CD4-positive, alpha-beta T cell treated with Interferon gamma for 1 hour (primary cell): ENCODE results near the gene MELTF.
A peak's percentile ranks its signal among the peaks of the same experiment; 100 is the strongest.
"Not testable (repeated sequence)": the region's sequence is repeated elsewhere in the genome, so short reads cannot be mapped to it uniquely, and the experiment has no call there.

Experiments used
- DNase-seq: peaks from one replicate; pipeline ENCODE4 v3.0.0-alpha.2; 2020

Gene MELTF

GRCh38 chr3:197029511-197030167, at the start of gene MELTF:
MELTF (minus strand) TSS chr3:197029817; CDS start chr3:197029702, 115 bp downstream.
- DNase-seq, result peak; percentile 62

DNA sequence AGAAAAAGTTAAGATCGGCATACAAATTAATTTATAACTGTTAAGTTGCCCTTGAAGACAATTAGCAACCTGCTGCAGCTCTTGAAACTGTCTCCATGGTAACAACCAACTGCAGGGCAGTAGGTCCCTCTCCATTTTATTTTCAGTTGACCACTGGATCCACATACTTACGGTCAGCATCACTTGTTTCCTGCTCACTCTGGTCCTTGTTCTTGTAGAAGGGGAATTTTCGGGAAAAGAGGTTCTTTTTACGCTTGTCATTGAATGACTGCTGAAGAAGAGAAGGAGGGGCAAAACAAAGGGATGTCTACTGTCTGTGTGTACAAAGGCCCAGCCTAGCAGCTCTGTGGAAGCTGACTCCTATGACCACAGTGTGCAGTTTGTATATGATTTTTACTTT, 46.8 kb upstream of the MELTF start:
- DNase-seq, result no peak

DNA sequence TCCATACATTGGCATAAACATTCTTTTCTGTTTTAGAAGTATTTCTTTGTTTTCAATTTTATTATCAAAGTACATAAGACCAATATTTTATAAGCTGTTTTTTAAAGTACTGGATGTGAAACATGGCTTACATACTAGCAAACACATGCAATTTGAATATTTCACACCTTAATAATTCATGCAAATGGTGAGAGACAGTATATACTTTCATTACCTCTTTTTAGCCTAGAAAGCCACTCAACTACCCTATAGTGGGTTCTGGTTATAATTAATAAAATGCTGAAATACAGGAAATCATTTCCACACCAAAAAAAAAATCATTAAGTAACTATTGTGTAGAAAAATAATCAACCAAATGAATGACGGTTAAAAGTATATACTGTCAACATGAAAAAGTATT, 38.5 kb upstream of the MELTF start:
- no peak for DNase-seq

DNA sequence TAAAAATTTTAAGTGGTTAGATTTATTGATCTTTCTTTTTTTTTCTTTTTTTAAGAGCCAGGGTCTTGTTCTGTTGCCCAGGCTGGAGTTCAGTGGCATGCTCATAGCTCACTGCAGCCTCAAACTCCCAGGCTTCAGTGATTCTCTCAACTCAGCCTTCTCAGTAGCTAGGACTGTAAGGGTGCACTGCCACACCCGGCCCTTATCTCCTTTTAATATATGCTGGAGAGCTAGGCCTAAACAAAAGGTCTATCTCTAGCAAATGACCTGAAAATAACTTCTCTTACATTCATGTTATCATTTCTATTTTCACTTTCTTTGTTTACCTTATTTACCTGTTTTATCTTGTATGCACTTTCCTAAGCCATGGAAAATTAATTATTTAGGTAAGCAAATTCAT, 35.2 kb upstream of the MELTF start:
- DNase-seq, result no peak

GRCh38 chr3:197062446-197062845, 32.8 kb upstream of the MELTF start:
- DNase-seq, result no peak

GRCh38 chr3:197051637-197052036, 22.0 kb upstream of the MELTF start:
- not testable (repeated sequence) for DNase-seq

DNA sequence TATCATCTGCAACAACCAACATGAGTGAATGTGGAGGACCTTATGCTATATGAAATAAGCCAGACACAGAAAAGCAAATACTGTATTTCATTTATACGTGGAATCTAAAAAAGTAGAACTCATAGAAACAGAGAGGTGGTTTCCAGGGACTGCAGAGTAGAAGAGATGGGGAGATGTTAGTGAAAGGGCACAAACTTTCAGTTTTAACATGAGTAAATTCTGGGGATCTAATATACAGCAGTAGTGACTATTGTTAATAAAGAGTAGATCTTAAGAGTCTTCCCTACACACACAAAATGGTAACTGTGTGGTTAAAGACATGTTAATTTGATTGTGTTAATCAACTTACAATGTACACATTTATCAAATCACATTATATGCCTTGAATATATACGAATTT, 20.9 kb upstream of the MELTF start:
- DNase-seq, result no peak

GRCh38 chr3:197042539-197042938, 12.9 kb upstream of the MELTF start:
- no peak for DNase-seq

- no peak for DNase-seq
Observed at GRCh38 chr3:197041875-197042488, 12.4 kb upstream of the MELTF start.

DNA sequence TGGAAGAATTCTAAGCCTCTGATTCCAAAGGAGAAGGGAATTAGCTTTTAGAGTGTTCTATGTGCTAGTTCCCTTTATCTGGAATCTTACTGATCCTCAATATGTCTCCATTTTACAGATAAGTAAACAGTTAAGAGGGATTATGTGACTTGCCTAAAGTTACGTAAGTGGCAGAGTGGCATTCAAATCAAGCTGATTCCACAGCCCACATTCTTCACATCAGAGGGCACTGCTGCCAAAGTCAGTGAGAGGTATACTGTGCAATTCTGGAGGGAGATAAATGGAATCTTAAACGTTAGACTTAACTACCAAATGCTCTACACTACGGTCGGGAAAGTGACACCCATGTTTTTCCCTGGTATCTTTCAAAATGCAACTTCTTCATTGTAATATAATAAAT, 11.0 kb upstream of the MELTF start:
- no peak for DNase-seq

DNA sequence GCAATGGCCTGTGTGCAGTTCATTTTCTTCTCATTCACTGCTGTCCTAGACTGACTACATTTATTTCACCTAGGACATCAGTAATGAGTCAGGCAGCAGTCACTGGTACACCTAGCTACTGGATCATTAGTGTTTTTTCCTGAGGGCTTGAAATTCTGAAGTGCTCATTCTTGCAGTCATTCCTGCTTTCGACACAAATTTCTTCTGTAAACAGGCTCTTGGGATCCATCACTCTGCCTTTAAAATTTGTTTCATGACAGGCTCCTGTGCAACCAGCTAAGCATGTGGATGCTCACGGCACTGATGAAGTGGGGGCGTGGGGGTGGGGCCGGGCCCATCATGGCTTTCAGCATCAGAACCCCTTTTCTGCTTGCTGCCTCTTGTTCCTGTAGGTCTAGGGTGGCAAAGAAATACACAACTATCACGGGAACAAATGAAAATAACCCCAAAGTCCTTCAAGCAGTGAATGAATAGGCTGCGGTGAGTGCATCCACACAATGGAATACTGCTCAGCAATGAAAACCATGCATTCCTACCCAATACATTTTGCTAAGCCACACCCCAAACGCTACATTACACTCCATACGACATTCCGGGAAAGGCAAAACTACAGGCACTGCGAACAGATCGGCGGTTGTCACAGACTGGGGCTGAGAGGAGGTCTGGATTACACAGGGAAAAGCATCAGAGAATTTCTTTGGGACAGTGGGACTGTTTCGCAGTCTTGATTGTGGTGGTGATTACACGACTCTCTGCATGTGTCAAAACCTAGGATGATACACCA, 9.3 kb upstream of the MELTF start:
- DNase-seq, result no peak

- DNase-seq, result no peak
Observed at GRCh38 chr3:197035577-197035976, 6.0 kb upstream of the MELTF start.

GRCh38 chr3:197034778-197035177, 5.2 kb upstream of the MELTF start:
- DNase-seq, result not testable (repeated sequence)

DNA sequence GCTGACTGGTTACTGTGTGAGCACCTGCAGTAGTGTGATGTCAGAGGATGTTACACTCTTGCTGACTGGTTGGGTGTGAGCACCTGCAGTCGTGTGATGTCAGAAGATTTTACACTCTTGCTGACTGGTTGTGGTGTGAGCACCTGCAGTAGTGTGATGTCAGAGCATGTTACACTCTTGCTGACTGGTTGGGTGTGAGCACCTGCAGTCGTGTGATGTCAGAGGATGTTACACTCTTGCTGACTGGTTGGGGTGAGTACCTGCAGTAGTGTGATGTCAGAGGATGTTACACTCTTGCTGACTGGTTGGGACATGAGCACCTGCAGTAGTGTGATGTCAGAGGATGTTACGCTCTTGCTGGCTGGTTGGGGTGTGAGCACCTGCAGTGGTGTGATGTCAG, 4.1 kb upstream of the MELTF start:
- DNase-seq, result not testable (repeated sequence)

DNA sequence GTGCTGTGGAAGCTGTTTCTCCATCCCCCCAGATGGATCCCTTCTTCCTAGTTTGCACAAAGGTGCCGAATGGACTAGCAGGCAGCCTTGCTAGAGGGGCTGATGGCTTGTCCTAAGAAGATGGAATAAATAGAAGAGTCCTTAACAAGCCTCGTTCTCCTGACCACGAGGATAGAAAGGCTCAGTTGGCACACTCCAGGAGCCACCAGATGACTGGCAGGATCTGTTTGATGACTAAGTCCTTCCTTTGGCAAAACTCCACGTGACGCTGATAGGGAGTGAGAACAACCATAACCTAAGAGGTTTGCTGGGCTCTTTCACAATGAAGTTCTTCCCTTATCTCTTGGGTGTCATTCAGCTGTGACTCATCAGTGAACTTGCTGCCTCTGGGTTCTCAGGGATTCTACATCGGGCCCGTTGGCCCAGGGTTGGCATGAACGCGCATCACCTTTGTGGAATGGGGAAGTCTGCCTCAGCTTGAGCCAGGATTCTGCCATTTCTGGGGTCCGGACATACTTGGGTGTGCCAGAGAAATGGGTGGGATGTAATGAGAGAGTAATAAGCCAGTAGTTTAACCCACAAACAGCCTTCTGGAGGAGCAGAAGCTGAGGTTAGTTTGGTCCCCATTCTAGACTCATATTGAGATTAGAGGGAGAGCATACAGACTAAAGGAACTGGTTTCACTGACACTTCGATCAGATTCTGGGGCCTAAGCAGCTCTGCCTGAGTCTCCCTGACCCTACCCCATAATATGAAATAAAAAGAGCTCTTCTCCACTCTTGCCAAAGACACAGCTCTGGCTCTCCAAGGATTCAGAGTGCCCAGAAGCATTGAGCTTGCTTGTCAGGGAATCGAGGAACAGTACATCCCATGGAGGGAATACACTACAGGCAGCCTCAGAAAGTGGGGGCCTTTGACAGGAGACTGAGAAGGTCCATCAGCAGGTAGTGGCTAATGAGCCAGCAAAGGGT, 2.0 kb upstream of the MELTF start:
- peak; percentile 71 for DNase-seq

- DNase-seq, result no peak
Observed at GRCh38 chr3:197030379-197031314, 1.0 kb upstream of the MELTF start.

GRCh38 chr3:197028728-197029510, 698 bp downstream of the MELTF start:
- DNase-seq, result no peak

DNA sequence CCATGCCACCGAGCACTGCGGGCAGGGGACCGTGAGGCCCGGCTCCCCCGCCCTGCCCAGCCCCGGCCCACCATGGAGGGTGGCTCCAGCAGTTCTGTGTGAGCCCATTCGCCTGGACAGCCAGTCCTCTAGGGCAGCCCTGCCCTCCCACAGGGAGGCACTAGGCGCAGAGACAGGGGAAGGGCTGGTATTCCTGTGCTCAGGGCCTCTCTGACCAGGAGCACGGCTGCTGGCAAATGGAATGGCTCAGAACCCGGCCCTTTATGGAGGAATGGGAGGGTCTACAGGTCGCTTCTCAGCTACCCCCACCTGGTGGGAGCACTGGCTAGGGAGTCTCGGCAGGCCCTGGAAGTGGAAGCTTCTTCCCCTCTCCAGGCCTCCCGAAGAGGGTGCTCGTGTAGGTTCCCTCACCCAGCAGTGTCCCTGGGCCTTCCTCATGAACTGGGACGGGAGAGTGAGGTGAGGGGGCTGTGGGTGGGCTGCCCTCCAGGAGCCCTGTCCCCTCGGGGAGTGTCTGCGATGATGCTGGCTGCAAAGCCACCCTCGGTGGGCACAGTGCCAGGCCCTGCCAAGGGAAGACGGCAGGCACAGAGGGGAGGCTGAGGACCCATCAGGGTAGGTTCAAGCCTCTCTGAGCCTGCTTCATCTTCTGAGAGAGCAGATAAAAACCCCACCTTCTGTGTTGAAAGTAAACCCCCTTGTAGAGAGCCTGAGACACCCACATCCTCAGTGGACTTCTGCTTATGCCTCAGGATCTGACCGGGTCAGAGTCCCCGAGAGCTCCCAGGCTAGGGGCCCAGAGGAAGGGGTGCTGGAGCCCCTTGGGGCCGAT, 1.5 kb downstream of the MELTF start:
- no peak for DNase-seq

- DNase-seq, result no peak
Observed at GRCh38 chr3:197027151-197027895, 2.3 kb downstream of the MELTF start.
